GM21619 (cell line): ENCODE measurements around the gene RBFOX2.
"Not testable (repeated sequence)": the region's sequence is repeated elsewhere in the genome, so short reads cannot be mapped to it uniquely, and the experiment has no call there.

Experiments used
- ATAC-seq: cut with Tn5 transposase; IDR thresholded peaks from one replicate; pipeline ENCODE4 v1.9.1; 2021; ENCODE audit not compliant: unreplicated experiment

The RBFOX2 gene

GRCh38 chr22:35743326-35743860 is 285.2 kb downstream of the RBFOX2 start:
- no peak for ATAC-seq

- no peak for ATAC-seq
Measured at GRCh38 chr22:35742342-35743100, 286.1 kb downstream of the RBFOX2 start.

- ATAC-seq = no peak
Measured at GRCh38 chr22:35740616-35741015, 288.0 kb downstream of the RBFOX2 start.

GRCh38 chr22:35739931-35740380 is 288.7 kb downstream of the RBFOX2 start:
- ATAC-seq = no peak

- ATAC-seq = no peak
Measured at GRCh38 chr22:35739076-35739930, 289.3 kb downstream of the RBFOX2 start.

GRCh38 chr22:35737886-35738285 is 290.7 kb downstream of the RBFOX2 start:
- ATAC-seq = not testable (repeated sequence)

GRCh38 chr22:35736701-35737100 is 291.9 kb downstream of the RBFOX2 start:
- no peak for ATAC-seq

GRCh38 chr22:35736166-35736565 is 292.5 kb downstream of the RBFOX2 start:
- no peak for ATAC-seq

GRCh38 chr22:35735542-35735941 is 293.1 kb downstream of the RBFOX2 start:
- no peak for ATAC-seq

GRCh38 chr22:35734517-35734827 is 294.2 kb downstream of the RBFOX2 start:
- ATAC-seq = no peak

- ATAC-seq = no peak
Measured at GRCh38 chr22:35733791-35734516, 294.7 kb downstream of the RBFOX2 start.

- no peak for ATAC-seq
Measured at GRCh38 chr22:35733036-35733435, 295.6 kb downstream of the RBFOX2 start.

GRCh38 chr22:35732116-35732515 is 296.5 kb downstream of the RBFOX2 start:
- ATAC-seq = no peak

- no peak for ATAC-seq
Measured at GRCh38 chr22:35731321-35731720, 297.3 kb downstream of the RBFOX2 start.

- ATAC-seq = no peak
Measured at GRCh38 chr22:35729309-35729698, 299.3 kb downstream of the RBFOX2 start.

GRCh38 chr22:35728639-35729308 is 299.9 kb downstream of the RBFOX2 start:
- ATAC-seq = no peak

- ATAC-seq = no peak
Measured at GRCh38 chr22:35727436-35727835, 301.2 kb downstream of the RBFOX2 start.

- ATAC-seq = no peak
Measured at GRCh38 chr22:35726933-35727332, 301.7 kb downstream of the RBFOX2 start.

GRCh38 chr22:35726398-35726797 is 302.2 kb downstream of the RBFOX2 start:
- no peak for ATAC-seq

- no peak for ATAC-seq
Measured at GRCh38 chr22:35725521-35725920, 303.1 kb downstream of the RBFOX2 start.

- no peak for ATAC-seq
Measured at GRCh38 chr22:35721960-35722359, 306.7 kb downstream of the RBFOX2 start.
